HEK293T (cell line): ENCODE measurements around the gene LRRC8A.

Experiments
- CTCF ChIA-PET: fragments of 350-600 bp; formaldehyde crosslinking; extraction: SDS; loops from one replicate; lab custom pipeline; 2021; ENCODE audit warnings: antibody characterized with exemption, inconsistent platforms; lab: Yijun Ruan, JAX
- POLR2A ChIA-PET: fragments of 350-600 bp; formaldehyde crosslinking; extraction: SDS; loops from one replicate; lab custom pipeline; 2020; ENCODE audit warnings: antibody characterized with exemption, inconsistent platforms; lab: Yijun Ruan, JAX
- DNase-seq: peaks from one replicate; pipeline ENCODE4 v3.0.0; 2012; ENCODE audit warnings: mixed read lengths; ENCODE audit errors: extremely low spot score
- ARNT ChIP-seq: fragments of 450-650 bp; IDR thresholded peaks from 2 replicates; pipeline ENCODE4 v1.6.1; 2017; ENCODE audit warnings: mild to moderate bottlenecking
- BHLHE40 ChIP-seq: fragments of 450-650 bp; IDR thresholded peaks from 2 replicates; pipeline ENCODE4 v1.6.1; 2016; ENCODE audit warnings: mild to moderate bottlenecking, moderate library complexity, borderline replicate concordance
- CTBP1 ChIP-seq: fragments of 450-650 bp; IDR thresholded peaks from 2 replicates; pipeline ENCODE4 v1.6.1; 2016; ENCODE audit warnings: borderline replicate concordance
- ELF4 ChIP-seq: fragments of 450-650 bp; IDR thresholded peaks from 2 replicates; pipeline ENCODE4 v1.6.1; 2017; ENCODE audit warnings: antibody characterized with exemption
- FOXA1 ChIP-seq: fragments of 450-650 bp; IDR thresholded peaks from 2 replicates; pipeline ENCODE4 v1.6.1; 2016; ENCODE audit warnings: mild to moderate bottlenecking
- FOXK2 ChIP-seq: fragments of 450-650 bp; IDR thresholded peaks from 2 replicates; pipeline ENCODE4 v1.6.1; 2016; ENCODE audit warnings: mild to moderate bottlenecking
- FOXM1 ChIP-seq: fragments of 450-650 bp; IDR thresholded peaks from 2 replicates; pipeline ENCODE4 v1.6.1; 2017; ENCODE audit warnings: mild to moderate bottlenecking, borderline replicate concordance
- HDGF ChIP-seq: fragments of 450-650 bp; IDR thresholded peaks from 2 replicates; pipeline ENCODE4 v1.6.1; 2017; ENCODE audit warnings: antibody characterized with exemption, borderline replicate concordance
- L3MBTL2 ChIP-seq: fragments of 450-650 bp; conservative IDR thresholded peaks from 2 replicates; pipeline ENCODE4 v1.6.1; 2016; ENCODE audit warnings: mild to moderate bottlenecking
- LEF1 ChIP-seq: fragments of 450-650 bp; IDR thresholded peaks from 2 replicates; pipeline ENCODE4 v1.6.1; 2017; ENCODE audit warnings: mild to moderate bottlenecking, borderline replicate concordance
- NFRKB ChIP-seq: fragments of 450-650 bp; IDR thresholded peaks from 2 replicates; pipeline ENCODE4 v1.6.1; 2016; ENCODE audit warnings: mild to moderate bottlenecking, moderate library complexity
- PKNOX1 ChIP-seq: fragments of 450-650 bp; IDR thresholded peaks from 2 replicates; pipeline ENCODE4 v1.6.1; 2016
- SP1 ChIP-seq: fragments of 450-650 bp; IDR thresholded peaks from 2 replicates; pipeline ENCODE4 v1.6.1; 2017
- SUZ12 ChIP-seq: fragments of 450-650 bp; IDR thresholded peaks from 2 replicates; pipeline ENCODE4 v1.6.1; 2016; ENCODE audit warnings: mild to moderate bottlenecking
- TARDBP ChIP-seq: fragments of 450-650 bp; IDR thresholded peaks from 2 replicates; pipeline ENCODE4 v1.6.1; 2016
- ZNF384 ChIP-seq: fragments of 450-650 bp; IDR thresholded peaks from 2 replicates; pipeline ENCODE4 v1.6.1; 2016

LRRC8A gene

GRCh38 chr9:128908372-128908771, 26.4 kb downstream of the LRRC8A start:
- ChIA-PET CTCF (interaction anchor here (0.5 kb wide), 1 partner anchor 36 kb away, joined by 5 read pairs; no protein-coding TSS in a partner anchor), POLR2A (interaction anchor here (0.8 kb wide), 1 partner anchor 13 kb away, joined by 3 read pairs; the partner anchor contains the start of gene PHYHD1)
- TF ChIP-seq FOXK2 (no peak), FOXA1 (no peak), SUZ12 (no peak), CTBP1 (no peak), LEF1 (no peak), NFRKB (no peak), ZNF384 (no peak), PKNOX1 (no peak), ELF4 (no peak), BHLHE40 (no peak), SP1 (no peak)
- no peak for DNase-seq

GRCh38 chr9:128909859-128910258, 27.9 kb downstream of the LRRC8A start:
- no peak for DNase-seq
- ChIA-PET CTCF (no interaction called here), POLR2A (no interaction called here)
- TF ChIP-seq CTBP1: no peak
- no peak for TF ChIP-seq ELF4
- TF ChIP-seq L3MBTL2: no peak
- no peak for TF ChIP-seq FOXA1
- no peak for TF ChIP-seq NFRKB
- TF ChIP-seq BHLHE40: no peak
- no peak for TF ChIP-seq FOXM1
- no peak for TF ChIP-seq FOXK2
- no peak for TF ChIP-seq TARDBP
- no peak for TF ChIP-seq HDGF
- no peak for TF ChIP-seq ARNT
- TF ChIP-seq LEF1: no peak
- TF ChIP-seq SUZ12: no peak
- no peak for TF ChIP-seq PKNOX1
- TF ChIP-seq ZNF384: no peak

- CTCF ChIA-PET: no interaction called here
- POLR2A ChIA-PET: interaction anchor here (2.1 kb wide), 1 partner anchor 11 kb away, joined by 8 read pairs; the partner anchor contains the start of gene PHYHD1
- no peak for DNase-seq
- TF ChIP-seq ELF4: no peak
- TF ChIP-seq BHLHE40: no peak
- TF ChIP-seq FOXK2: no peak
- TF ChIP-seq NFRKB: no peak
- no peak for TF ChIP-seq LEF1
- TF ChIP-seq HDGF: no peak
- TF ChIP-seq PKNOX1: no peak
Measured at GRCh38 chr9:128910906-128911305, 29.0 kb downstream of the LRRC8A start.

GRCh38 chr9:128911529-128912035, 29.6 kb downstream of the LRRC8A start:
- no peak for DNase-seq
- ChIA-PET POLR2A (interaction anchor here (2.1 kb wide), 1 partner anchor 10 kb away, joined by 8 read pairs; the partner anchor contains the start of gene PHYHD1), CTCF (no interaction called here)
- TF ChIP-seq FOXM1 (no peak), CTBP1 (no peak), ELF4 (no peak), ARNT (no peak)

GRCh38 chr9:128912270-128912853, 30.4 kb downstream of the LRRC8A start:
- ChIA-PET CTCF (no interaction called here), POLR2A (interaction anchor here (2.1 kb wide), 1 partner anchor 9 kb away, joined by 8 read pairs; the partner anchor contains the start of gene PHYHD1)
- TF ChIP-seq SUZ12: no peak
- no peak for TF ChIP-seq HDGF
- no peak for TF ChIP-seq TARDBP
- no peak for TF ChIP-seq FOXM1
- no peak for TF ChIP-seq BHLHE40
- TF ChIP-seq CTBP1: no peak
- TF ChIP-seq ZNF384: no peak
- TF ChIP-seq LEF1: no peak
- no peak for TF ChIP-seq PKNOX1
- no peak for DNase-seq
